HepG2 (cell line): Measurements from ENCODE around the gene AGAP1. TPM values are rescaled to one million over a fixed set of nuclear protein-coding genes. Genes with fewer than 3 reads are reported as not detected.

Experiments
- CENPX ChIP-seq: sonication (generic); formaldehyde crosslinking; IDR thresholded peaks from 2 replicates; pipeline ENCODE4 v1.9.0; 2021; ENCODE audit warnings: mild to moderate bottlenecking, missing genetic modification reagents, moderate library complexity
- HNF4G ChIP-seq, 2 experiments: sonication (generic) in 1 of 2; formaldehyde crosslinking in 1 of 2; IDR thresholded peaks; 2 replicates each; pipeline versions ENCODE4 v1.4.0 to v1.6.1; 2011 to 2020; ENCODE audit warnings: borderline replicate concordance in 2 of 2, low read depth in 2 of 2, mild to moderate bottlenecking in 2 of 2, low read length in 1 of 2, missing genetic modification reagents in 1 of 2, moderate library complexity in 1 of 2
- MTA1 ChIP-seq: sonication (generic); formaldehyde crosslinking; IDR thresholded peaks from 2 replicates; pipeline ENCODE4 v1.4.0; 2020; ENCODE audit warnings: missing genetic modification reagents, mild to moderate bottlenecking, borderline replicate concordance
- PITX1 ChIP-seq: sonication (generic); formaldehyde crosslinking; IDR thresholded peaks from 2 replicates; pipeline ENCODE4 v1.5.1; 2020; ENCODE audit warnings: mild to moderate bottlenecking, missing genetic modification reagents
- POLR2G ChIP-seq: fragments of 200-400 bp; formaldehyde crosslinking; IDR thresholded peaks from 2 replicates; pipeline ENCODE4 v1.6.1; 2018; ENCODE audit warnings: mild to moderate bottlenecking, low read depth, low read length, moderate library complexity
- PRPF4 ChIP-seq: fragments of 200-400 bp; formaldehyde crosslinking; IDR thresholded peaks from 2 replicates; pipeline ENCODE4 v1.6.1; 2016; ENCODE audit warnings: low read length, low read depth; ENCODE audit not compliant: poor library complexity, severe bottlenecking
- RXRA ChIP-seq: sonication (generic); formaldehyde crosslinking; IDR thresholded peaks from 2 replicates; pipeline ENCODE4 v1.5.1; 2020; ENCODE audit warnings: missing genetic modification reagents
- SIX4 ChIP-seq: sonication (generic); formaldehyde crosslinking; IDR thresholded peaks from 2 replicates; pipeline ENCODE4 v1.4.0; 2020; ENCODE audit warnings: missing genetic modification reagents
- SOX6 ChIP-seq, 2 experiments: fragments of 450-650 bp in 1 of 2; sonication (generic) in 1 of 2; formaldehyde crosslinking in 1 of 2; IDR thresholded peaks; 2 replicates each; pipeline versions ENCODE4 v1.4.0 to v1.6.1; 2017 to 2020; ENCODE audit warnings: antibody characterized with exemption in 1 of 2, mild to moderate bottlenecking in 1 of 2, missing genetic modification reagents in 1 of 2
- SPEN ChIP-seq: sonication (generic); formaldehyde crosslinking; IDR thresholded peaks from 2 replicates; pipeline ENCODE4 v1.5.1; 2020; ENCODE audit warnings: low read depth, mild to moderate bottlenecking, missing genetic modification reagents
- TOE1 ChIP-seq: sonication (generic); formaldehyde crosslinking; IDR thresholded peaks from 2 replicates; pipeline ENCODE4 v1.4.0; 2020; ENCODE audit warnings: mild to moderate bottlenecking, missing genetic modification reagents
- YY1 ChIP-seq: IDR thresholded peaks from 2 replicates; pipeline ENCODE4 v1.6.1; 2011; ENCODE audit warnings: low read length, low read depth, moderate library complexity, mild to moderate bottlenecking; ENCODE audit not compliant: insufficient read depth, insufficient replicate concordance
- ZBTB20 ChIP-seq: sonication (generic); formaldehyde crosslinking; IDR thresholded peaks from 2 replicates; pipeline ENCODE4 v1.8.1; 2023; ENCODE audit warnings: missing genetic modification reagents, low read depth, mild to moderate bottlenecking, borderline replicate concordance
- ZHX2 ChIP-seq, 2 experiments: sonication (generic) in 1 of 2; formaldehyde crosslinking in 1 of 2; IDR thresholded peaks; 2 replicates each; pipeline versions ENCODE4 v1.6.1 to v1.9.0; 2014 to 2022; ENCODE audit warnings: antibody characterized with exemption in 1 of 2, borderline replicate concordance in 1 of 2, inconsistent platforms in 1 of 2, low read depth in 1 of 2, missing genetic modification reagents in 1 of 2
- ZNF160 ChIP-seq: sonication (generic); formaldehyde crosslinking; IDR thresholded peaks from 2 replicates; pipeline ENCODE4 v1.8.0; 2022; ENCODE audit warnings: mild to moderate bottlenecking, inconsistent platforms, missing genetic modification reagents
- ZNF18 ChIP-seq: sonication (generic); formaldehyde crosslinking; IDR thresholded peaks from 2 replicates; pipeline ENCODE4 v1.8.0; 2022; ENCODE audit warnings: mild to moderate bottlenecking, missing genetic modification reagents; ENCODE audit not compliant: insufficient replicate concordance
- ZNF382 ChIP-seq: sonication (generic); formaldehyde crosslinking; IDR thresholded peaks from 2 replicates; pipeline ENCODE4 v1.5.0; 2020; ENCODE audit warnings: missing genetic modification reagents, mild to moderate bottlenecking, borderline replicate concordance
- ZNF546 ChIP-seq: sonication (generic); formaldehyde crosslinking; conservative IDR thresholded peaks from 2 replicates; pipeline ENCODE4 v1.8.1; 2023; ENCODE audit warnings: mild to moderate bottlenecking, missing genetic modification reagents
- ZNF572 ChIP-seq: sonication (generic); formaldehyde crosslinking; IDR thresholded peaks from 2 replicates; pipeline ENCODE4 v1.5.1; 2020; ENCODE audit warnings: mild to moderate bottlenecking, missing genetic modification reagents
- ZNF580 ChIP-seq: IDR thresholded peaks from 2 replicates; pipeline ENCODE4 v1.6.1; 2016; ENCODE audit warnings: low read depth, borderline replicate concordance
- ZNF816 ChIP-seq: sonication (generic); formaldehyde crosslinking; IDR thresholded peaks from 2 replicates; pipeline ENCODE4 v1.8.0; 2022; ENCODE audit warnings: missing genetic modification reagents, mild to moderate bottlenecking, borderline replicate concordance
- ZSCAN12 ChIP-seq: sonication (generic); formaldehyde crosslinking; IDR thresholded peaks from 2 replicates; pipeline ENCODE4 v1.9.0; 2021; ENCODE audit warnings: mild to moderate bottlenecking, missing genetic modification reagents
- polyA plus RNA-seq, 8 experiments: library from polyadenylated mRNA; depleted of rRNA in 3 of 8; stranded (reverse) in 7 of 8; unstranded in 1 of 8; fragments of >200 nt; fragmentation: Illumina TruSeq in 4 of 8; extraction: Trizol in 4 of 8; gene quantifications; 2 replicates each; pipeline versions ENCODE4 v1.2.1 to v1.2.3, GENCODE V29; 2011 to 2016; ENCODE audit warnings: low read depth in 4 of 8, missing spikeins in 1 of 8, mixed read lengths in 1 of 8; ENCODE audit not compliant: insufficient read depth in 1 of 8
- total RNA-seq, 5 experiments: library from RNA; depleted of rRNA; stranded (reverse); fragments of >200 nt; fragmentation: Illumina TruSeq; extraction: Trizol; gene quantifications; 2 replicates each; pipeline ENCODE4 v1.2.3, GENCODE V29; 2016; ENCODE audit warnings: low read depth in 1 of 5

Gene AGAP1
- total and polyA plus RNA-seq, 2 of the 13 experiments (the other 11 are each of a cell fraction or from before 2014, with no cell fraction given): 21.2 to 32.7 TPM

DNA sequence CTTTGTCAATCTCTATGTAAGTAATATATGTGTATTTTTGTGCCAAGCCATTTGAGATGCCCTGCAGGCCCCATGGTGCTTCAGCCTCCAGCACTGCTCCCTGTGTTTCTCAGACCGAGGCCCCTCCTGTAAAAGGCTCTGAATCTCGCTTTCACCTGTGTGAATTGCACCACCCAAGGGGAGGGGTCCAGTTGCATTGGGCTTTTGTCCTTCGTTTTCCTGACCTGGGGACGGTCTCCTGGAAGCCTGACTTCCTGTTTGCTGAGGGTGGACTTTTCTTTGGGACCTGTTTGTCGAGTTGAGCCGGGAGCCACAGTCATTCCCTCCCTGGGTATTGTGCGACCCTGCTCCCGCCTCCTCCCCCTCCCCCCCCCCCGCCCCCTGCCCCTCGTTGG is 48.9 kb downstream of the AGAP1 start (continued):
- TF ChIP-seq TOE1 (CRISPR knock-in tag) (no peak), SPEN (CRISPR knock-in tag) (0 out of 2 replicates have a peak, but pooled peaks have one; percentile 35), SOX6 (IDR thresholded peaks at IDR 0.05) (no peak), SOX6 (CRISPR knock-in tag; IDR thresholded peaks at IDR 0.05) (peak; percentile 13; the same call in 1 of the 2 replicates), ZNF546 (CRISPR knock-in tag) (no peak), ZNF816 (CRISPR knock-in tag) (no peak), SIX4 (CRISPR knock-in tag) (peak; percentile 77), YY1 (peak; percentile 24), POLR2G (peak; percentile 66), ZNF572 (CRISPR knock-in tag) (no peak), ZNF18 (CRISPR knock-in tag) (no peak), ZNF382 (no peak), ZNF580 (0 out of 2 replicates have a peak, but pooled peaks have one; percentile 31), ZNF160 (CRISPR knock-in tag) (no peak), ZBTB20 (CRISPR knock-in tag) (no peak), PITX1 (CRISPR knock-in tag) (peak; percentile 91), CENPX (no peak), ZHX2 (IDR thresholded peaks at IDR 0.05; ENCODE audit: low read depth) (no peak), ZHX2 (CRISPR knock-in tag; IDR thresholded peaks at IDR 0.05; ENCODE audit: borderline replicate concordance) (no peak), HNF4G (IDR thresholded peaks at IDR 0.05; ENCODE audit: borderline replicate concordance, low read depth, low read length) (peak; percentile 53; the same call in 1 of the 2 replicates), HNF4G (CRISPR knock-in tag; IDR thresholded peaks at IDR 0.05; ENCODE audit: borderline replicate concordance, low read depth) (no peak), MTA1 (CRISPR knock-in tag) (no peak), PRPF4 (no peak), RXRA (CRISPR knock-in tag) (no peak; the same call in 1 of the 2 replicates), ZSCAN12 (CRISPR knock-in tag) (no peak)
